GM12891 (cell line): ENCODE data around the gene HSPA4.
"Not testable (repeated sequence)": the region's sequence is repeated elsewhere in the genome, so short reads cannot be mapped to it uniquely, and the experiment has no call there.

Experiments
- POLR2A ChIP-seq: IDR thresholded peaks from 2 replicates; pipeline ENCODE4 v1.6.1; 2011; ENCODE audit warnings: low read depth, low read length, control low read depth
- POLR2AphosphoS5 ChIP-seq: IDR thresholded peaks from 2 replicates; pipeline ENCODE4 v1.6.1; 2011; ENCODE audit warnings: low read depth, low read length, control low read depth
- TAF1 ChIP-seq: IDR thresholded peaks from 2 replicates; pipeline ENCODE4 v1.6.1; 2011; ENCODE audit warnings: low read depth, low read length, control low read depth

GRCh38 chr5:133046560-133046959 is 5.3 kb upstream of the HSPA4 start:
- not testable (repeated sequence) for TF ChIP-seq POLR2A, POLR2AphosphoS5, TAF1
